HG03469 (cell line): Measurements from ENCODE around the gene PASD1.

Experiments used
- ATAC-seq: cut with Tn5 transposase; IDR thresholded peaks from one replicate; pipeline ENCODE4 v1.9.1; 2021; ENCODE audit warnings: mild to moderate bottlenecking, moderate library complexity, moderate number of reproducible peaks; ENCODE audit not compliant: unreplicated experiment

Gene PASD1

GRCh38 chrX:151700581-151700980 is 137.1 kb downstream of the PASD1 start:
- no peak for ATAC-seq

GRCh38 chrX:151701071-151701470 is 137.6 kb downstream of the PASD1 start:
- no peak for ATAC-seq

- ATAC-seq = no peak
Observed at GRCh38 chrX:151701531-151701930, 138.1 kb downstream of the PASD1 start.

GRCh38 chrX:151702026-151702714 is 138.7 kb downstream of the PASD1 start:
- ATAC-seq = no peak

- no peak for ATAC-seq
Observed at GRCh38 chrX:151702741-151703340, 139.4 kb downstream of the PASD1 start.

DNA sequence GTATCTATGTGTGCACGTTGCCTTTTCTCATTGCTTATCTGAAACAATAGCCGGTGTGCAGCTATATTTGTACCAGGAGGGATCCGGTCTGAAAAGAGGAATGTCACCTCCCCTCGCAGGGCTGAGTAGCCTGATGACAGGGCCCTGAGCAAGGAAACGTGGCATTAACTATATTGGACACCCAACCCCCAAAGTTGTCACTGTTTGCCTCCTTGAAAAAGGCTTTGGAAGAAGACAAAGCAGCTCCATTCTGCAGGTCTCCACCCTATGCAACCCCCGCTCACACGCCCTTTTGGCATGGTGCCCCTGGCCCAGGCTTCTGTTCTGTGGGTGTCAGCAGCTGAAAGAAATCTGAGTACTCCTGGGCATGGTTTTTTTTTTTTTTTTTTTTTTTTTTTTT is 140.0 kb downstream of the PASD1 start:
- no peak for ATAC-seq

DNA sequence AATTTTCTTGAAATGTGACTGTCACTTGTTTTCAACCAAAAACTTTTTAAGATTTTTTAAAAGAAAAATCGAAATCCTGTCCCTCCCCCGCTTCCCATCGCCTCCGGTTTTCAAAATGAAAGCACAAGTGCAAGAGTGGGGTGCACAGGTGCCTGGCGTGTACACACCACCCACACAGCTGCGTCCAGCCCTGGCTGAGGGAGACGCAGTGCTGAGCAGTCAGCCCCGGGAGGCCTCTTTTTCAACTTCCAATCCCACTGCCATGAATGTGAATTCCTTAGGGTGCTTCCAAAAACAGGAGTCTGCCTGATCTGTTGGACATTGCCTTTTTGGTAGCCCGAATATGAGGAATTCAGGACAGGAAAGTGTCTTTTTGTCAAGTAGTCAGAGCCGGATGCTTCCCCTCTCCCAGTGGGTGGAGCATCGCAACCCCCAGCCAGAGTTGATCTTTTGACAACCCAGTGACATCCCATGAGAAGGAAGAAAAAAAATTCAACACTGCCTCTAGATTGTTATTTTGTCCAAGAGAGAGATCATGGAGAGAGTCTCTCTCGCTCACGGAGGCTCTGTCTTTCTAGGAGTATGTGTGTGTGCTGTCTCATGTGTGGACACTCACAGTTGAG is 140.7 kb downstream of the PASD1 start:
- ATAC-seq = no peak

- no peak for ATAC-seq
Observed at GRCh38 chrX:151708821-151709220, 145.3 kb downstream of the PASD1 start.

DNA sequence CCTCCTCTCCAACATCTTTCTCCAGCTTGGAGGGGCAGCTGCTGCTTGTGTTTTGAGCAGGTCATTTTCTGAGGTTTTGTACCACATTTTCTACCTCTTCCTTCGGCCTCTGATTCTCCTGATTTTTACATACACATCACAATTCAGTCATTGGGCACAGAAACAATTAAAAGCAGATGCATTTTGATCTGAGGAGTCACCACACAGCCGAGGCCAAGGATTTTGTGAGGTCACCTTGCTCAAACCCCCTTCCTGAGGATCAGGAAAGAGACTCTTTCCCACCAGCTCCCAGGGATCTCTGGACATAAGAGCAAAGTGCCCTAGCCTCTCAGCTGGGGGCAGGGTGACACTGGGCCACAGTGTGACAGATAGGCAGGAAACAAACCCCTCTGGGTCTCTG is 147.0 kb downstream of the PASD1 start:
- no peak for ATAC-seq

GRCh38 chrX:151711154-151711553 is 147.7 kb downstream of the PASD1 start:
- ATAC-seq = no peak

- no peak for ATAC-seq
Observed at GRCh38 chrX:151711787-151712186, 148.3 kb downstream of the PASD1 start.

GRCh38 chrX:151712253-151712652 is 148.8 kb downstream of the PASD1 start:
- no peak for ATAC-seq

DNA sequence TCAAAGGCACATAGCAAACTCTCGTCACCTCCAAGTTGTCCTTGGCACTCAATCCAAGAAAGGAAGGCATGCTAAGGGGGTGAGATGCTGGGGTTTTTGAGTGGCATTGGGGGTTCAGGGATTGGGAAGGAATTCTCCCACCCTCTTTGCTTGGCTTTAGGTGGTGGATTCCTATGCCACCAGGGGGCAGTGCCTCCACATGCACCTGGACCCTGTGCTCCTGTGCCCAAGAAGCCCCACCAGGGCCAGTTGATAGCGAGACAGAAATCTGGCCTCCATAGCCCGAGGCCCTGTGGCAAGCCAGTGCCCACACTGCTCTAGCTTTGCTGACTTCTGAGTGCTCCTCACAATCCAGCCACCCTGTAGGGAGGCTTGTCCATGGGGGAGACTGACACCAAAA is 150.4 kb downstream of the PASD1 start:
- no peak for ATAC-seq

DNA sequence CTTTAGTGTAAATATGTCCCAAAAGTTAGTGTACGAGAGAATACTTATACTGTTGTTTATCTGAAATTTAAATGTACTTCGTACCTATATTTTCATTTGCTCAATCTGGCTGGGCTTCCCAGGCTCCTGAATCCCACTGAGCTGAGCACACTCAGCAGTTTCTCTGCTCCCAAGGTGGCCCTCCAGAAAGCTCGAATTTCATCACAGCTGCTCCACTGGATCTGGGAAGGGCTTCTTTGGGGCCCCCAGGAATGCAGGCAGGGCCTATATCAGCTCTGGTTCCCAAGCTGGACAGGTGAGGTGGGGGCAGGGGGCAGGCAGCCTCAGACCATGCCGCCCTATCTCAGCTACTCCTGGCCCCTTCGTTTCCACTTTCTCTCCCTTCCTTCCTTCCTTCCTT is 150.9 kb downstream of the PASD1 start:
- ATAC-seq = no peak

DNA sequence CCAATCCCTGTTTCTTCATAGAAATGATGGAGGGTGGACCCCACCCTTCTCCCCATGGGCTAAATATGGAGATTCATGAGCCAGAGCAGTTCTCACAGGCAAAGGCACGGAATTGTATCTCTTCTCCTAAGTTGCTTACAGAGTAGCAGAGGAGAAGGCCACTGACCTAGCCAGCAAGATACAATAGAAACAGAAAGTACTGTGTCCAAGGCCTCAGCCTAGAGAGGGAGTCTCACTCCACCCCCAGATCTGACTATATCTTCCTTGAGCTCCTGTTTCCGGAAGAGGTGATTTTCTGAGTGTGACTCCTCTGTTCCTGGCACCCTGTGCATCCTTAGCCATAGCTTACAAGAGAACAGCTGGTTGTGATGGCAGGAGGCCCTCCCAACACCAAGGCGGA is 152.3 kb downstream of the PASD1 start, which contains the start of gene FATE1:
Gene FATE1, plus strand, starts transcription at position 284 of the 400 bp plus-strand sequence. Its CDS starts 85 bp downstream, at position 369.
- no peak for ATAC-seq

- ATAC-seq = no peak
Observed at GRCh38 chrX:151722241-151722846, 158.9 kb downstream of the PASD1 start.

DNA sequence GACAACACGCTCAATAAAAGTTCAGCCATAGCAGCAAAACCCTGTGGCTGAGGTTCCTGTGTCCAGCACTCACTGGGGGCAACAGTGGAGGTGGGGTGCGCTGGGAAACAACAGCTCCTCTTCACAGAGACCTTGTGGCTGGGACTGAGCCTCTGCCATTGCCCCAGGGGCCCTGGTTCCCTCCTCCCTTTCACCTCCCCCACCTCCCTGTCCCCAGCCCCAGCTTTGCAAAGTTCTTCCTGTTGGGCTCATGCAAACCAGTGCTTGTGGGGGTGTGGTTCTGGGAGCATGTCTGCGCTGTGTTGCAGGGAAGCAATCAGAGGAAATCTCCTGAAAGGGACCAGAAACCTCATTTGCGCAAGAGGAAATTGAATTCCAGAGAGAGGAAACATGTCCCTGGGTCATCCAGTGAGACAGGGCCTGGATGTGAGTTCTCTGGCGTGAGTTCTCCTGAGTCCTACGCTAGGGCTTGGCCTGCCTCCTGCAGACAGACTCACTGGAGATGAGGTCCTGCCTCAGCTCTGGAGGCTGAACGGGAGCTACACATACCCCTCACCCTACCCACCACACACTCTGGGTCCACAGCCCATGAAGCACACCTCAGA is 159.8 kb downstream of the PASD1 start:
- no peak for ATAC-seq

- ATAC-seq = no peak
Observed at GRCh38 chrX:151724563-151725337, 161.3 kb downstream of the PASD1 start.

- no peak for ATAC-seq
Observed at GRCh38 chrX:151725338-151725614, 161.8 kb downstream of the PASD1 start.
